ENCODE data around the gene DYNLRB1. TPM values are rescaled to one million over a fixed set of nuclear protein-coding genes. Genes with fewer than 3 reads are reported as not detected.
A peak's percentile ranks its signal among the peaks of the same experiment; 100 is the strongest.

DYNLRB1 gene
- total RNA-seq, 1 experiment from 2014 or later, result 223 TPM

- no peak for DNase-seq (ENCODE audit: low read depth, low spot score)
- in situ Hi-C loops (cut with HindIII; ENCODE audit: low pct_unique_long_range_greater_than_20kb, low sequenced_read_pairs), result no loop called here
These were observed 10.8 kb downstream of the DYNLRB1 start for GRCh38 chr20:34527016-34527415.

- in situ Hi-C loops (cut with HindIII; ENCODE audit: low pct_unique_long_range_greater_than_20kb, low sequenced_read_pairs), result no loop called here
- peak; percentile 46 for DNase-seq (ENCODE audit: low read depth, low spot score)
These were observed 12.7 kb downstream of the DYNLRB1 start for GRCh38 chr20:34528921-34529297.

GRCh38 chr20:34529742-34530141 lies 13.5 kb downstream of the DYNLRB1 start:
- in situ Hi-C loops (cut with HindIII; ENCODE audit: low pct_unique_long_range_greater_than_20kb, low sequenced_read_pairs), result no loop called here
- no peak for DNase-seq (ENCODE audit: low read depth, low spot score)

- in situ Hi-C loops (cut with HindIII; ENCODE audit: low pct_unique_long_range_greater_than_20kb, low sequenced_read_pairs), result no loop called here
- DNase-seq (ENCODE audit: low read depth, low spot score), result no peak
These were observed 14.1 kb downstream of the DYNLRB1 start for GRCh38 chr20:34530342-34530741.

GRCh38 chr20:34531608-34532265 lies 15.5 kb downstream of the DYNLRB1 start:
- in situ Hi-C loops (cut with HindIII; ENCODE audit: low pct_unique_long_range_greater_than_20kb, low sequenced_read_pairs), result no loop called here
- DNase-seq (ENCODE audit: low read depth, low spot score), result no peak

GRCh38 chr20:34532320-34532719 lies 16.1 kb downstream of the DYNLRB1 start:
- in situ Hi-C loops (cut with HindIII; ENCODE audit: low pct_unique_long_range_greater_than_20kb, low sequenced_read_pairs), result no loop called here
- no peak for DNase-seq (ENCODE audit: low read depth, low spot score)

- no peak for DNase-seq (ENCODE audit: low read depth, low spot score)
- in situ Hi-C loops (cut with HindIII; ENCODE audit: low pct_unique_long_range_greater_than_20kb, low sequenced_read_pairs), result no loop called here
These were observed 16.5 kb downstream of the DYNLRB1 start for GRCh38 chr20:34532756-34533155.

GRCh38 chr20:34534391-34535165 lies 18.4 kb downstream of the DYNLRB1 start:
- no peak for DNase-seq (ENCODE audit: low read depth, low spot score)
- in situ Hi-C loops (cut with HindIII; ENCODE audit: low pct_unique_long_range_greater_than_20kb, low sequenced_read_pairs), result no loop called here

- DNase-seq (ENCODE audit: low read depth, low spot score), result no peak
- in situ Hi-C loops (cut with HindIII; ENCODE audit: low pct_unique_long_range_greater_than_20kb, low sequenced_read_pairs), result no loop called here
These were observed 19.1 kb downstream of the DYNLRB1 start for GRCh38 chr20:34535301-34535840.

- DNase-seq (ENCODE audit: low read depth, low spot score), result no peak
- in situ Hi-C loops (cut with HindIII; ENCODE audit: low pct_unique_long_range_greater_than_20kb, low sequenced_read_pairs), result no loop called here
These were observed 19.6 kb downstream of the DYNLRB1 start for GRCh38 chr20:34535857-34536256.

GRCh38 chr20:34536798-34537394 lies 20.7 kb downstream of the DYNLRB1 start:
- in situ Hi-C loops (cut with HindIII; ENCODE audit: low pct_unique_long_range_greater_than_20kb, low sequenced_read_pairs), result no loop called here
- peak; percentile 78 for DNase-seq (ENCODE audit: low read depth, low spot score)

GRCh38 chr20:34537651-34538050 lies 21.4 kb downstream of the DYNLRB1 start:
- in situ Hi-C loops (cut with HindIII; ENCODE audit: low pct_unique_long_range_greater_than_20kb, low sequenced_read_pairs), result no loop called here

GRCh38 chr20:34538671-34539123 lies 22.5 kb downstream of the DYNLRB1 start:
- DNase-seq (ENCODE audit: low read depth, low spot score), result peak; percentile 69
- in situ Hi-C loops (cut with HindIII; ENCODE audit: low pct_unique_long_range_greater_than_20kb, low sequenced_read_pairs), result no loop called here

More at GRCh38 chr20:34537651-34538050, 21.4 kb downstream of the DYNLRB1 start:
- DNase-seq (ENCODE audit: low read depth, low spot score), result no peak

- in situ Hi-C loops (cut with HindIII; ENCODE audit: low pct_unique_long_range_greater_than_20kb, low sequenced_read_pairs), result no loop called here
- DNase-seq (ENCODE audit: low read depth, low spot score), result no peak
These were observed 23.5 kb downstream of the DYNLRB1 start for GRCh38 chr20:34539756-34540155.

- DNase-seq (ENCODE audit: low read depth, low spot score), result no peak
- in situ Hi-C loops (cut with HindIII; ENCODE audit: low pct_unique_long_range_greater_than_20kb, low sequenced_read_pairs), result no loop called here
These were observed 24.5 kb downstream of the DYNLRB1 start for GRCh38 chr20:34540596-34541263.

GRCh38 chr20:34541264-34541901 lies 25.2 kb downstream of the DYNLRB1 start:
- DNase-seq (ENCODE audit: low read depth, low spot score), result no peak
- in situ Hi-C loops (cut with HindIII; ENCODE audit: low pct_unique_long_range_greater_than_20kb, low sequenced_read_pairs), result no loop called here

- no peak for DNase-seq (ENCODE audit: low read depth, low spot score)
- in situ Hi-C loops (cut with HindIII; ENCODE audit: low pct_unique_long_range_greater_than_20kb, low sequenced_read_pairs), result no loop called here
These were observed 25.7 kb downstream of the DYNLRB1 start for GRCh38 chr20:34541917-34542316.
